HEK293T (cell line): ENCODE results near the gene ZNF608.

ENCODE experiments used
- CTCF ChIA-PET: fragments of 350-600 bp; formaldehyde crosslinking; extraction: SDS; loops from one replicate; lab custom pipeline; 2021; ENCODE audit warnings: antibody characterized with exemption, inconsistent platforms; lab: Yijun Ruan, JAX
- POLR2A ChIA-PET: fragments of 350-600 bp; formaldehyde crosslinking; extraction: SDS; loops from one replicate; lab custom pipeline; 2020; ENCODE audit warnings: antibody characterized with exemption, inconsistent platforms; lab: Yijun Ruan, JAX
- DNase-seq: peaks from one replicate; pipeline ENCODE4 v3.0.0; 2012; ENCODE audit warnings: mixed read lengths; ENCODE audit errors: extremely low spot score
- ARNT ChIP-seq: fragments of 450-650 bp; IDR thresholded peaks from 2 replicates; pipeline ENCODE4 v1.6.1; 2017; ENCODE audit warnings: mild to moderate bottlenecking
- BHLHE40 ChIP-seq: fragments of 450-650 bp; IDR thresholded peaks from 2 replicates; pipeline ENCODE4 v1.6.1; 2016; ENCODE audit warnings: mild to moderate bottlenecking, moderate library complexity, borderline replicate concordance
- CTBP1 ChIP-seq: fragments of 450-650 bp; IDR thresholded peaks from 2 replicates; pipeline ENCODE4 v1.6.1; 2016; ENCODE audit warnings: borderline replicate concordance
- ELF4 ChIP-seq: fragments of 450-650 bp; IDR thresholded peaks from 2 replicates; pipeline ENCODE4 v1.6.1; 2017; ENCODE audit warnings: antibody characterized with exemption
- FOXA1 ChIP-seq: fragments of 450-650 bp; IDR thresholded peaks from 2 replicates; pipeline ENCODE4 v1.6.1; 2016; ENCODE audit warnings: mild to moderate bottlenecking
- FOXK2 ChIP-seq: fragments of 450-650 bp; IDR thresholded peaks from 2 replicates; pipeline ENCODE4 v1.6.1; 2016; ENCODE audit warnings: mild to moderate bottlenecking
- FOXM1 ChIP-seq: fragments of 450-650 bp; IDR thresholded peaks from 2 replicates; pipeline ENCODE4 v1.6.1; 2017; ENCODE audit warnings: mild to moderate bottlenecking, borderline replicate concordance
- HDGF ChIP-seq: fragments of 450-650 bp; IDR thresholded peaks from 2 replicates; pipeline ENCODE4 v1.6.1; 2017; ENCODE audit warnings: antibody characterized with exemption, borderline replicate concordance
- L3MBTL2 ChIP-seq: fragments of 450-650 bp; conservative IDR thresholded peaks from 2 replicates; pipeline ENCODE4 v1.6.1; 2016; ENCODE audit warnings: mild to moderate bottlenecking
- LEF1 ChIP-seq: fragments of 450-650 bp; IDR thresholded peaks from 2 replicates; pipeline ENCODE4 v1.6.1; 2017; ENCODE audit warnings: mild to moderate bottlenecking, borderline replicate concordance
- NFRKB ChIP-seq: fragments of 450-650 bp; IDR thresholded peaks from 2 replicates; pipeline ENCODE4 v1.6.1; 2016; ENCODE audit warnings: mild to moderate bottlenecking, moderate library complexity
- SP1 ChIP-seq: fragments of 450-650 bp; IDR thresholded peaks from 2 replicates; pipeline ENCODE4 v1.6.1; 2017
- SUZ12 ChIP-seq: fragments of 450-650 bp; IDR thresholded peaks from 2 replicates; pipeline ENCODE4 v1.6.1; 2016; ENCODE audit warnings: mild to moderate bottlenecking
- TARDBP ChIP-seq: fragments of 450-650 bp; IDR thresholded peaks from 2 replicates; pipeline ENCODE4 v1.6.1; 2016
- ZNF384 ChIP-seq: fragments of 450-650 bp; IDR thresholded peaks from 2 replicates; pipeline ENCODE4 v1.6.1; 2016
- TF ChIP-seq, protein P1 (sequence below): fragments of 450-650 bp; IDR thresholded peaks from 2 replicates; pipeline ENCODE4 v1.6.1; 2016

The ZNF608 gene

DNA sequence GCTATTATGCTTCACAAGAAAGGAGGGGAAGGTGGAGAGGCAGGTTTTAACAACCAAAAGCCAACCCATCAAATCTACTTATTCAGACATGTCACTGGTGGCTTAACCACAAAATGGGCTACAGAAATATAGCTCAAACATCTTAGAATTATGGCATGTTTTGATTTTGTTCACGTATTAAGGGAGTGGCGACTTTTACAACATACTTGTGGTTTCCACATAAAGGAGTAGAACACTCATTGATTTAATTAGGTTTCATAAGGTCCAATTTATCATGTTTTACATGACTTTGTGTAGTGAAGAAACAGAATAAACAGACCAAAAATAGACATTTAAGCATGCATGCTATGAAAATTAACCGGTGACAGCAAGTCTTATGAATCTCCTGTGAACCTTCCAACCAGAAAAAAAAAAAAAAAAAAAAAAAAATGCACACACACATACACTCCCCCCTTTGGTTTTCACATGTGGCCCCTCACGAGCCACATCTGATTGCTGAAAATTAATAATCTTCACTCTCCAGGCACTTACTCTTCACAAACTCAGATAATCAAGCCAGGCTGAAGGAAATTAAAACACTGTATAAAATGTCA is 5.4 kb downstream of the ZNF608 start:
- no peak for DNase-seq
- ChIA-PET POLR2A (interaction anchor here (0.6 to 1.7 kb wide), 7 partner anchors 9 to 801 kb away, joined by 3 to 6 read pairs (median 3); no protein-coding TSS in a partner anchor), CTCF (interaction anchor here (0.6 to 1.2 kb wide), 3 partner anchors 48 to 659 kb away, joined by 3 read pairs; no protein-coding TSS in a partner anchor)
- TF ChIP-seq ELF4 = no peak
- peak; percentile 58; the same call in 1 of the 2 replicates for TF ChIP-seq LEF1
- peak; percentile 54; the same call in 1 of the 2 replicates for TF ChIP-seq FOXM1
- TF ChIP-seq NFRKB = no peak
- peak; percentile 100 for TF ChIP-seq CTBP1
- TF ChIP-seq SUZ12 = no peak
- TF ChIP-seq FOXK2 = peak; percentile 68; the same call in 1 of the 2 replicates
- peak; percentile 97 for TF ChIP-seq ARNT
- TF ChIP-seq ZNF384 = peak; percentile 98
- no peak for TF ChIP-seq BHLHE40
- TF ChIP-seq, protein P1, sequence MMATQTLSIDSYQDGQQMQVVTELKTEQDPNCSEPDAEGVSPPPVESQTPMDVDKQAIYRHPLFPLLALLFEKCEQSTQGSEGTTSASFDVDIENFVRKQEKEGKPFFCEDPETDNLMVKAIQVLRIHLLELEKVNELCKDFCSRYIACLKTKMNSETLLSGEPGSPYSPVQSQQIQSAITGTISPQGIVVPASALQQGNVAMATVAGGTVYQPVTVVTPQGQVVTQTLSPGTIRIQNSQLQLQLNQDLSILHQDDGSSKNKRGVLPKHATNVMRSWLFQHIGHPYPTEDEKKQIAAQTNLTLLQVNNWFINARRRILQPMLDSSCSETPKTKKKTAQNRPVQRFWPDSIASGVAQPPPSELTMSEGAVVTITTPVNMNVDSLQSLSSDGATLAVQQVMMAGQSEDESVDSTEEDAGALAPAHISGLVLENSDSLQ = peak; percentile 96

DNA sequence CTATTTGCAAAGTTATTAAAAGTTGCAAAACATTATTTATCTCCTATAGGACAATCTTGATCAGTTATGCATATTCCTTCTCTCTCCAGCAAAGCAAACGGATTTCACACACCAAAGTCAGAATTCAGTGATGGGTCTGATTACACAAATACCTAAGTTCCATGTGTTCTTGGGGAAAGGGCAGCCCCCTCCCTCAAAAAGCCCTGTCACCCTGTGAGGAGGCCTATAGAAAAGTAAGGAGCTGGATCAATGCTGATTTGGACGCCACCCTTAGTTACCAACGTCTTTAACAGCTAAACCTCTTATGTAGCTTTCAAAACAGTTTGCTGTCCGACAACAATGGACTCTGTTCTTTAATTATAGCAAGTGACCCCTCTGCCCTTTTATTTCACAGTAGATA is 6.4 kb downstream of the ZNF608 start:
- POLR2A ChIA-PET = interaction anchor here (1.5 kb wide), 2 partner anchors 33 to 89 kb away, joined by 3 to 4 read pairs; no protein-coding TSS in a partner anchor
- no peak for DNase-seq
- CTCF ChIA-PET = interaction anchor here (0.9 to 1.7 kb wide), 3 partner anchors 10 to 435 kb away, joined by 3 to 5 read pairs (median 3); no protein-coding TSS in a partner anchor
- TF ChIP-seq FOXK2 (no peak), ELF4 (no peak), FOXA1 (no peak), NFRKB (no peak), HDGF (no peak), SUZ12 (no peak), SP1 (no peak), ZNF384 (no peak), CTBP1 (no peak), ARNT (no peak), FOXM1 (no peak), BHLHE40 (no peak), LEF1 (no peak)
- TF ChIP-seq, protein P1 = no peak

DNA sequence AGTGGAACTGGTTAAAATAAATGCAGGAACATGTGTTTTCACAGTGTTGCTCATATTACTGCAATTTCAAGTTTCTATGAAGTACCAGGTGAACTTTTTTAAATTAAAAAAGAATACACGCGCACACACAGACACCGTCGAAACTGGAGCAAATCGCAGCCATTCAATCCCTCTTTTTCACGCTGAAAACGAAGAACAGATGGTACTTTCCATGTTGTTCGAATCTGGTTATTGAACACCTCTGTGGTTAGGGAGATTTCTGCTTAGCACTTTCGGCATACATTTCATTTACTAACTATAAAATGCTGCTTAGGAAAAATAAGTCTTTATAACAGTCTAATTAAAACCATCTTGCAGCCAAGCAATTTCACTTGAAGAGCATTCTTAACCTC is 6.8 kb downstream of the ZNF608 start:
- TF ChIP-seq FOXA1 (no peak), ZNF384 (no peak), FOXK2 (no peak), NFRKB (no peak), TARDBP (no peak), FOXM1 (no peak), SP1 (no peak), LEF1 (no peak), ELF4 (no peak)
- TF ChIP-seq, protein P1 = no peak
- no peak for DNase-seq
- POLR2A ChIA-PET = interaction anchor here (1.1 to 5.0 kb wide), 4 partner anchors 8 to 89 kb away, joined by 3 to 50 read pairs (median 4); partner anchors contain the start of gene ZNF608
- CTCF ChIA-PET = interaction anchor here (0.9 to 1.7 kb wide), 3 partner anchors 10 to 435 kb away, joined by 3 to 5 read pairs (median 3); no protein-coding TSS in a partner anchor

DNA sequence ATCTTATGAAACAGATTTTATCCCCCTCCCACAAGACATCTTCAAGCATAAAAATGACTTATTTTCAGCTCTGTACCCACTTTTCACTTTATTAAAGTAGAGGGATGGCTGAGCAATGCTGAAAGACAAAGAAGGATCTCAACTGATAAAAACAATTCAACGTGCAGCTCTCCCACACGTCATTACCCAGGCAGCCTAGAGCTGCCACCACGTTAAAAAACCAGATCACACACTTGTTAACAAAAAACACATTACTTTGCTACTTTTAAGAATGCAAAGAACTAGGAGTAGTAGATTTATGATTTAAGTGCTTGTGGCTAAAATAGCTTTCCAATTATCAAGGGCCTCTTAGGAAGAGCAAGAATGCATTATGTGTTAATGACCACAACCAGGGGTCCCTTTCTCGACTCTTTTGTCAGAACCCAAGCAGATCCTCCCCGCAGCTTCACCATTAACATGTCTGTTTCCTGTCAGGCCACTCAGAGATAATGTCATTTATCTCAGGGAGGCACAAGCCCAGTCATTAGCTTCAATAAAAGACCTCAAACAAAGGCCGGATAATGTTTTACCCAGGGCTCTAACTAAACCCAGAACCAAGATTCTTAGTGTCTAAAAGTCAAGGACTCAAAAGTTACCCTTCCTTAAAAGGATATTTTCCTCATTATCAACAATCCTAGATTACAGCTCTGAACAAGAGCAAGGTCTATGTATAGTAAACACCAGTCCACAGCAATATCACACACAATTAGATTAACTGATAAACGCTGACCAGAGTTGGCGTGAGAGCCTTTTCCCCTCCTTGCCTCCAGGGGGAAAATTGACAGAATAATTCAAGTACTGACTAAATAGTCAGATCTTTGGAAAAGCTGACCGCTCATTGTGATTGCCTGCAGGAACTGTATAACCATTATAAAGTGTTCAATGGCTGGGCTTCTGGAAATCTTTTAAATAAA is 7.5 kb downstream of the ZNF608 start:
- ChIA-PET CTCF (interaction anchor here (0.6 to 1.7 kb wide), 7 partner anchors 9 to 1068 kb away, joined by 3 to 5 read pairs (median 3); no protein-coding TSS in a partner anchor), POLR2A (interaction anchor here (0.7 to 5.0 kb wide), 8 partner anchors 9 to 671 kb away, joined by 3 to 50 read pairs (median 3); partner anchors contain the start of gene ZNF608)
- 0 out of 2 replicates have a peak, but pooled peaks have one; percentile 26 for TF ChIP-seq LEF1
- TF ChIP-seq SUZ12 = no peak
- TF ChIP-seq CTBP1 = peak; percentile 91
- no peak for TF ChIP-seq ZNF384
- TF ChIP-seq TARDBP = no peak
- TF ChIP-seq FOXA1 = no peak
- TF ChIP-seq FOXK2 = 0 out of 2 replicates have a peak, but pooled peaks have one; percentile 65
- TF ChIP-seq HDGF = no peak
- TF ChIP-seq L3MBTL2 = no peak
- no peak for TF ChIP-seq ELF4
- TF ChIP-seq NFRKB = no peak
- no peak for TF ChIP-seq FOXM1
- TF ChIP-seq SP1 = no peak
- TF ChIP-seq ARNT = peak; percentile 96
- TF ChIP-seq, protein P1 = peak; percentile 94
- TF ChIP-seq BHLHE40 = no peak
- no peak for DNase-seq

DNA sequence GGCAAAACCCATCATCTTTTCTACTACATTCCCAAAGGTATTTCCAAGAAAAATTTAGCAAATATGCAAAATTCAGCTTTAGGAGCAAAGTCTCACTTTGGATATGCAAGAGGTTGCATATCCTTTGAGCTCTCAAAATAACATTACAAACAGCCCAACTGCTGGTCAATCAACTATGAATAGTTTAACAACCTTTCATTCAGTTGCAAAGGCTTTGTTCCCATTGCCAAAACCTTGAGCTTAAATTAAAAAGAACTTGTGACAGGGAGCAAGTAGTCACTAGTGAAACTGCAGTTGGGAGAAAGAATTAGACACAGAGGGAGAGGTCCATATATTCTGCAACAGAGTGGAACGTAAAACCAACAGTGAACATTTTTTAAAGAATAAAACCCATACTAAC is 8.8 kb downstream of the ZNF608 start:
- no peak for DNase-seq
- CTCF ChIA-PET = interaction anchor here (0.9 to 1.3 kb wide), 4 partner anchors 12 to 873 kb away, joined by 3 read pairs; no protein-coding TSS in a partner anchor

More for the DNA sequence above, 8.8 kb downstream of the ZNF608 start:
- TF ChIP-seq TARDBP = no peak
- TF ChIP-seq FOXM1 = no peak
- TF ChIP-seq SP1 = no peak
- TF ChIP-seq NFRKB = no peak
- no peak for TF ChIP-seq HDGF
- TF ChIP-seq L3MBTL2 = no peak
- no peak for TF ChIP-seq ZNF384
- no peak for TF ChIP-seq CTBP1
- TF ChIP-seq FOXA1 = no peak
- POLR2A ChIA-PET = interaction anchor here (1.0 to 5.0 kb wide), 4 partner anchors 10 to 86 kb away, joined by 3 to 50 read pairs (median 4); partner anchors contain the start of gene ZNF608
